ENCODE data around the gene FBXW11. TPM values are rescaled to one million over a fixed set of nuclear protein-coding genes. Genes with fewer than 3 reads are reported as not detected.
"Not testable (repeated sequence)": the region's sequence is repeated elsewhere in the genome, so short reads cannot be mapped to it uniquely, and the experiment has no call there.

The FBXW11 gene
- total RNA-seq, 2 donors from 2014 or later = 54.7 to 61.4 TPM

DNA sequence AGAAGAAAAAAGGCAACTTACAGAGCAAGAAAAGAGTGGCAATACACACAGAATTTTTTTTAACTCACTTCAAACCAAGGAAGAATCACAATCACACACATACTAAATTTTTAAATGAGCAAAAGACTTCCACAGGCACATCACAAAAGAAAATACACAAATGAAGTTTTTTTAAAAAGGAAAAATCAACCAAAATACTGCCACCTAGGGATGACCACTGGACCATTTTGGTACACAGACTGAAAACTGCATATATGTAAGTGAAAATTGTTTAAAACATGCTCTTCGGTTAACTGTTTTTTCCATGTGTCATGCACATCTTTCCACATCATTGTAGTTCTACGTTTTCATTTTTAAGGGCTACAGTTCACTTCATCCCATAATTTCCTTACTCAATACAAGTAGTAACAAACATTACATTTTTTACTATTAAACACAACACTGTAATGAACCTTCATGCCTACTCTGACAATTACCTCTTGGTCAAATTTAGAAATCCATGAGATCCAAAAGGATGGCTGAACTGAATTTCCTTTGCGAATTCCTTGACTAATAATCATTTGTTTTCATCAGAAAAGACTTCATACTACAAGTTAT lies 79.0 kb downstream of the FBXW11 start:
- H3K27ac ChIP-seq = no peak overlapping the region
- no peak overlapping the region for H3K4me3 ChIP-seq
- no peaks in the 10 kb centered on the region for H3K4me1 ChIP-seq (replicated peaks)
- no peaks in the 10 kb centered on the region for H3K9me3 ChIP-seq
- H3K27me3 ChIP-seq (replicated peaks; ENCODE audit: insufficient read depth) = no peaks in the 10 kb centered on the region
- H3K36me3 ChIP-seq = no peaks in the 10 kb centered on the region
- intact Hi-C loops (cut with DNase I) = no loop called here
- TF ChIP-seq POLR2AphosphoS5 (IDR thresholded peaks at IDR 0.05) = no peak
- TF ChIP-seq, protein P1, sequence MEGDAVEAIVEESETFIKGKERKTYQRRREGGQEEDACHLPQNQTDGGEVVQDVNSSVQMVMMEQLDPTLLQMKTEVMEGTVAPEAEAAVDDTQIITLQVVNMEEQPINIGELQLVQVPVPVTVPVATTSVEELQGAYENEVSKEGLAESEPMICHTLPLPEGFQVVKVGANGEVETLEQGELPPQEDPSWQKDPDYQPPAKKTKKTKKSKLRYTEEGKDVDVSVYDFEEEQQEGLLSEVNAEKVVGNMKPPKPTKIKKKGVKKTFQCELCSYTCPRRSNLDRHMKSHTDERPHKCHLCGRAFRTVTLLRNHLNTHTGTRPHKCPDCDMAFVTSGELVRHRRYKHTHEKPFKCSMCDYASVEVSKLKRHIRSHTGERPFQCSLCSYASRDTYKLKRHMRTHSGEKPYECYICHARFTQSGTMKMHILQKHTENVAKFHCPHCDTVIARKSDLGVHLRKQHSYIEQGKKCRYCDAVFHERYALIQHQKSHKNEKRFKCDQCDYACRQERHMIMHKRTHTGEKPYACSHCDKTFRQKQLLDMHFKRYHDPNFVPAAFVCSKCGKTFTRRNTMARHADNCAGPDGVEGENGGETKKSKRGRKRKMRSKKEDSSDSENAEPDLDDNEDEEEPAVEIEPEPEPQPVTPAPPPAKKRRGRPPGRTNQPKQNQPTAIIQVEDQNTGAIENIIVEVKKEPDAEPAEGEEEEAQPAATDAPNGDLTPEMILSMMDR (IDR thresholded peaks at IDR 0.05) = no peak
- no peak for TF ChIP-seq POLR2A (IDR thresholded peaks at IDR 0.05)
- DNase-seq (ENCODE audit: low spot score) = no peak
- 96% methylated on average over 3 of the region's 3 CpGs for WGBS

DNA sequence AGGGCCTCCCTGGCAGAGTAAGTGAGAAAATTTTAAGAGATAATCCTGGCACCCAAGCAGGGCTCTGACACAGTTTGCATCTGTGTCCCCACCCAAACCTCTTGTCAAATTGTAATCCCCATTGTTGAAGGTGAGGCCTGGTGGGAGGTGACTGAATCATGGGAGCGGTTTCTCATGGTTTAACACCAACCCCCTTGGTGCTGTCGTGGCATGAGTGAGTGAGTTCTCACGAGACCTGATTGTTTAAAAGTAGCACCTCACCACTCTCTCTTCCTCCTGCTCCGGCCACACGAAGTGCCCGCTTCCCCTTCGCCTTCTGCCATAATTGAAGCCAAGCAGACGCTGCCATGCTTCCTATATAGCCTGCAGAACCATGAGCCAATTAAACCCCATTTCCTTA lies 80.1 kb downstream of the FBXW11 start:
- Histone ChIP-seq H3K4me3 (no peak overlapping the region), H3K4me1 (replicated peaks) (no peaks in the 10 kb centered on the region), H3K36me3 (no peaks in the 10 kb centered on the region), H3K9me3 (no peaks in the 10 kb centered on the region), H3K27me3 (replicated peaks; ENCODE audit: insufficient read depth) (no peaks in the 10 kb centered on the region), H3K27ac (no peak overlapping the region)
- WGBS = 77% methylated on average over 8 of the region's 8 CpGs
- TF ChIP-seq POLR2AphosphoS5 (IDR thresholded peaks at IDR 0.05) (no peak), POLR2A (IDR thresholded peaks at IDR 0.05) (no peak)
- TF ChIP-seq, protein P1 (IDR thresholded peaks at IDR 0.05) = no peak
- no peak for DNase-seq (ENCODE audit: low spot score)
- intact Hi-C loops (cut with DNase I) = no loop called here

DNA sequence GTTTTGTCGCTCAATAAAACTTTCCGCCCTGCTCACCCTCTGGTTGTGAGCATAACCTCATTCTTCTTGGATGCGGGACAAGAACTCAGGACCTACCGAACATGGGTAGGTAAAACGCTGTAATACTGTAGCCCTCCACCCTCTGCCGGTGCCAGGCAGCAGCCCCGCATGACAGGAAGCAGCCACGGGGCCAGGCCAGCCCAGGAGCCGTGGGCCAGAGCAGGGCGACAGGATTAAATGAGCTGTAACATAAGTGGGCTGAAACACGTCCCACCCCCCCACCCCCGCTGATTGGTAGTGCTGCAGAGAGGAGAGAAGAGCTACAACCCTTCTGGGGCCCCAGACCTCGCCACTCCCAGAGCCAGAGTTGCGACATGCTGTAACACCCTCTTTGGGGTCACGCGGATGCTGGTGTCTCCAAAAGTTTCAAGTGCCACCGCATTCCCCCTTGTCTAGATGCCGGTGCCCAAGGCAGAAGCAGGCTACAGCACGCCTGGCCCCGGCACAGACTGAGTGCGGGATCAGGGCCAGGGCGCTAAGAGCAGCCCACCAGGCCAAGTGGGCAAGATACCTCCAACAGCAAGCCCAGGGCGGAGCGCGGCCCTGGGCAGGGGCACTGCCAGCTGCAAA lies 81.8 kb downstream of the FBXW11 start:
- TF ChIP-seq POLR2AphosphoS5 (IDR thresholded peaks at IDR 0.05) (no peak), POLR2A (IDR thresholded peaks at IDR 0.05) (no peak)
- TF ChIP-seq, protein P1 (IDR thresholded peaks at IDR 0.05) = no peak
- Histone ChIP-seq H3K9me3 (no peaks in the 10 kb centered on the region), H3K4me3 (no peak overlapping the region), H3K27ac (no peak overlapping the region), H3K36me3 (no peaks in the 10 kb centered on the region), H3K27me3 (replicated peaks; ENCODE audit: insufficient read depth) (no peaks in the 10 kb centered on the region), H3K4me1 (replicated peaks) (no peaks in the 10 kb centered on the region)
- DNase-seq (ENCODE audit: low spot score) = no peak
- intact Hi-C loops (cut with DNase I) = no loop called here
- 96% methylated on average over 25 of the region's 25 CpGs for WGBS

DNA sequence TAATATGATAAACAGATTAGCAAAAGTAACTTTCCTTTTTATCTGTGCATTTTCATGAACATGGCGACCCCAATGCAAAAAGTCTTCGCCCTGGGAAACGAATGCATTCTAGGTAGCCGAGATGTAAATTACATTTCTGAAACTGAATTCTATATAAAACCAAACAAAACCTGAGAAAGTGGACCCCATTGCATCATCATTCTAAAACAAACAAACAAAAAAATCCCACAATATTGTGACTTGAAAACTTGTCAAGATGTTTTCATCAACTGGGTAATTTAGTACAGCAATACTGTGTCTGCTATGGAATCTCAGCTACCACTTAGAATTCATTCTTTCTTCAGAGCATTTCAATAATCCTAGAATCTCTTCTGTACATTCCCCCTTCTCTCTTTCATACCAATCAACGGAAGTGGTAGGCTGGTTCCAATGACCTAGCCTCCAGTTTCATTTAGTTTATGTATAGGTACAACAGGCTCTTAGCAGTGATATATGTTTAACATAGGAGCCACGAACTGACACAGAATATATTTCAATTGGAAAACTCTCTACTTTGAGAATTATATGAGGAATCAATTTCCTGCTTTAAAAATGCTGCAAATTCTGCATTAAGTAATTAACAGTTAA lies 85.6 kb downstream of the FBXW11 start:
- Histone ChIP-seq H3K4me3 (no peak overlapping the region), H3K27me3 (replicated peaks; ENCODE audit: insufficient read depth) (no peaks in the 10 kb centered on the region), H3K27ac (no peak overlapping the region), H3K36me3 (no peaks in the 10 kb centered on the region), H3K9me3 (no peaks in the 10 kb centered on the region), H3K4me1 (replicated peaks) (no peaks in the 10 kb centered on the region)
- DNase-seq (ENCODE audit: low spot score) = no peak
- 88% methylated on average over 6 of the region's 6 CpGs for WGBS
- TF ChIP-seq POLR2AphosphoS5 (IDR thresholded peaks at IDR 0.05) (no peak), POLR2A (IDR thresholded peaks at IDR 0.05) (no peak)
- TF ChIP-seq, protein P1 (IDR thresholded peaks at IDR 0.05) = no peak
- intact Hi-C loops (cut with DNase I) = no loop called here

DNA sequence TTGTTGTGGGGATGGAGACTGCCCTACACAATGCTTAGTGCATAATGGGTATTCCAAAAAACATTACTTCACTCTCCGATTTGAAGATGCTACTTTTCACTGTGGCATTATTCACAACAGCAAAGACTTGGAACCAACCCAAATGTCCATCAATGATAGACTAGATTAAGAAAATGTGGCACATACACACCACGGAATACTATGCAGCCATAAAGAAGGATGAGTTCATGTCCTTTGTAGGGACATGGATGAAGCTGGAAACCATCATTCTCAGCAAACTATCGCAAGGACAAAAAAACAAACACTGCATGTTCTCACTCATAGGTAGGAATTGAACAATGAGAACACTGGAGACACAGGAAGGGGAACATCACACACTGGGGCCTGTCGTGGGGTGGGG lies 90.7 kb downstream of the FBXW11 start:
- H3K27me3 ChIP-seq (replicated peaks; ENCODE audit: insufficient read depth); H3K4me3 ChIP-seq; H3K36me3 ChIP-seq; DNase-seq (ENCODE audit: low spot score); H3K4me1 ChIP-seq (replicated peaks); H3K27ac ChIP-seq; H3K9me3 ChIP-seq: not testable (repeated sequence)
- intact Hi-C loops (cut with DNase I) = loop anchor here (10.0 kb wide), 1 partner anchor 379 kb away; no protein-coding TSS in a partner anchor
- WGBS = 99% methylated on average over 4 of the region's 4 CpGs
